ENCODE data around the gene OSBPL6.

Gene OSBPL6

DNA sequence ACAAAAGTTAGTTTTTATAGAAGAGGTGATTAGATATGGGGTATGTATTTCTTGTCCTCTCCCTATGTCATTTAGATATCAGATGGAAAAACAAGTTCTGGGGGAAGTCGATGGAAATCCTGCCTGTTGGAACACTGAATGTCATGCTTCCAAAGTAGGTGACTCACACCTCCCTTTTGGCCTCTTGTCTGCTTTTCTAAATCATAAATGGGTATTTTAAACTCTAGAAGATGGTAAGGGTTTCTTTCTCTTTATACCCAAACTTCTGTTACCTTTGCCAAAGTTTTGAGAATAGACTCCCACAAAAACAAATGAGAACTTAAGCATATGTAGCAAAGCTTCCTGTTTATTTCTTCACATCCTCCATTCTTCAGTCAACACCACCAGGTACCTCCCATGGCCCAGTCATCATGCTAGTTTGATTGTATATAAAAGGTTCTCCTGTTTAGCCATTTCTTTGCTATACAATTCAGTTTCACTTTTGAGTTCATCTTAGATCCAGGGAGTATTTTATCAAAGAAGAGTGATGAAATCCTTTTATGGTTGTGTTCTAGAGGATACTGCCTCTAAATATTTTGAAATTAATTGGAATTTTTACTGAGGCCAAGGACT, 192.8 kb downstream of the OSBPL6 start:
- no peak overlapping the region for H3K4me3 Mint-ChIP-seq
- DNase-seq: no peak
- H3K27ac Mint-ChIP-seq: no peak overlapping the region
- H3K27me3 Mint-ChIP-seq (ENCODE audit: low read depth, poor library complexity): no peaks in the 10 kb centered on the region
- TF ChIP-seq, protein P1, sequence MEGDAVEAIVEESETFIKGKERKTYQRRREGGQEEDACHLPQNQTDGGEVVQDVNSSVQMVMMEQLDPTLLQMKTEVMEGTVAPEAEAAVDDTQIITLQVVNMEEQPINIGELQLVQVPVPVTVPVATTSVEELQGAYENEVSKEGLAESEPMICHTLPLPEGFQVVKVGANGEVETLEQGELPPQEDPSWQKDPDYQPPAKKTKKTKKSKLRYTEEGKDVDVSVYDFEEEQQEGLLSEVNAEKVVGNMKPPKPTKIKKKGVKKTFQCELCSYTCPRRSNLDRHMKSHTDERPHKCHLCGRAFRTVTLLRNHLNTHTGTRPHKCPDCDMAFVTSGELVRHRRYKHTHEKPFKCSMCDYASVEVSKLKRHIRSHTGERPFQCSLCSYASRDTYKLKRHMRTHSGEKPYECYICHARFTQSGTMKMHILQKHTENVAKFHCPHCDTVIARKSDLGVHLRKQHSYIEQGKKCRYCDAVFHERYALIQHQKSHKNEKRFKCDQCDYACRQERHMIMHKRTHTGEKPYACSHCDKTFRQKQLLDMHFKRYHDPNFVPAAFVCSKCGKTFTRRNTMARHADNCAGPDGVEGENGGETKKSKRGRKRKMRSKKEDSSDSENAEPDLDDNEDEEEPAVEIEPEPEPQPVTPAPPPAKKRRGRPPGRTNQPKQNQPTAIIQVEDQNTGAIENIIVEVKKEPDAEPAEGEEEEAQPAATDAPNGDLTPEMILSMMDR (IDR thresholded peaks at IDR 0.05): no peak
- no peaks in the 10 kb centered on the region for H3K9me3 Mint-ChIP-seq
- peaks cover 5% of the 10 kb centered on the region for H3K4me1 Mint-ChIP-seq
- H3K36me3 Mint-ChIP-seq (ENCODE audit: low read depth): peaks cover 43% of the 10 kb centered on the region

DNA sequence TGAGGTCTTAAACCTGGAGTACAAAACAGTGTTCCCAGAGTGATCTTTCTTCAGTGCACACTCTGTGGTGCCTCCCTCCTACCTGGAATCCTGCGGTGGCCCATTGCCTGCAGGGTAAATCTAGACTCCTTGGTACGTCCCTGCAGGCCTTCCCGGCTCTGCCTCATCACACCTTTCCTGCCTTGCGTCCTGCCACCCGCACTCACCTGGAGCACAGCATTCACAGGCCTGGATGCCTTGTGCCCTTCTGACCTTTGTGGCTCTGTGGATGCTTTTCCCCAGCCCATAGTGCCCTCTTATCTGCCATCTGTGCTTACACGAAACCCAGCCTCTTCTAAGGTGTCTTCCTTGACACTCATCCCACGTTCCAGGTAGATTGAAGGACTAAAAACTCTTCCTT, 194.0 kb downstream of the OSBPL6 start:
- Mint-ChIP-seq H3K4me3 (no peak overlapping the region), H3K9me3 (no peaks in the 10 kb centered on the region), H3K27me3 (ENCODE audit: low read depth, poor library complexity) (no peaks in the 10 kb centered on the region), H3K27ac (no peak overlapping the region), H3K4me1 (peaks cover 5% of the 10 kb centered on the region), H3K36me3 (ENCODE audit: low read depth) (peaks cover 39% of the 10 kb centered on the region)
- TF ChIP-seq, protein P1 (IDR thresholded peaks at IDR 0.05): no peak
- DNase-seq: no peak

DNA sequence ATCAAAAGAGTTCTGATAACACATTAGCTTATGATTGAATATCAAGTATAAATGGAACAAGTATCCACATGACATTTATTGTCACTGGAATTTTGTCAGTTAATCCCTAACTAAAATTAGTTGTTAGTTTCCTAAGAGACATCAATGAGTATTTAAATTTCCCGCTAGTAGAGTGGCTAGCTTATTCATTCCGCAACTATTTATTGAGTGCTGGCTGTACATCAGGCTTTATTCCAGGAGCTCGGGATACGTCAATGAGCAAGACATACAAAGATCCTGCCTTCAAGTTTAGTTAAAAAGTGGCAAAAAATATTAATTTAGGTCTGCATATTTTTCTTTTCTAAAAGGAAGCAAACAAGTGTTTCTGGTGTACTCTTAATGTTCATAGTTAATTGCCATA, 197.4 kb downstream of the OSBPL6 start:
- TF ChIP-seq, protein P1 (IDR thresholded peaks at IDR 0.05): no peak
- DNase-seq: no peak
- Mint-ChIP-seq H3K27ac (no peak overlapping the region), H3K4me3 (no peak overlapping the region), H3K4me1 (peaks cover 12% of the 10 kb centered on the region), H3K36me3 (ENCODE audit: low read depth) (peaks cover 30% of the 10 kb centered on the region), H3K9me3 (no peaks in the 10 kb centered on the region), H3K27me3 (ENCODE audit: low read depth, poor library complexity) (no peaks in the 10 kb centered on the region)

DNA sequence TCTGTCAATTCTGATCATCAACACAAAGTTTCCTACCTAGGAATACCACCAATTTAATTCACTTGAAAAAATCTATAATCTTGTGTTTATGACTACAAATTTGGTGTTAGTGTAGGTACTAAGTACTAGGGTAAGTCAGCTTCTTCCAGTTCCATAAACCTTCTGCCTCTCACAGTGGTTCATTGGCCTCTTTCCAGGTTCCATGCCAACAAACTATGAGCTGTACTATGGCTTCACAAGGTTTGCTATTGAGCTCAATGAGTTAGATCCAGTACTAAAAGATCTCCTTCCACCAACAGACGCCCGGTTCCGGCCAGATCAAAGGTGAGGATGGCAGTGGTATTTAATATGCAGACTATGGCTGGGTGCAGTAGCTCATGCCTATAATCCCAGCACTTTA, 197.9 kb downstream of the OSBPL6 start:
- H3K27me3 Mint-ChIP-seq (ENCODE audit: low read depth, poor library complexity): no peaks in the 10 kb centered on the region
- H3K27ac Mint-ChIP-seq: no peak overlapping the region
- peaks cover 26% of the 10 kb centered on the region for H3K36me3 Mint-ChIP-seq (ENCODE audit: low read depth)
- no peak overlapping the region for H3K4me3 Mint-ChIP-seq
- no peak for DNase-seq
- TF ChIP-seq, protein P1 (IDR thresholded peaks at IDR 0.05): no peak
- H3K4me1 Mint-ChIP-seq: peaks cover 14% of the 10 kb centered on the region
- H3K9me3 Mint-ChIP-seq: no peaks in the 10 kb centered on the region

DNA sequence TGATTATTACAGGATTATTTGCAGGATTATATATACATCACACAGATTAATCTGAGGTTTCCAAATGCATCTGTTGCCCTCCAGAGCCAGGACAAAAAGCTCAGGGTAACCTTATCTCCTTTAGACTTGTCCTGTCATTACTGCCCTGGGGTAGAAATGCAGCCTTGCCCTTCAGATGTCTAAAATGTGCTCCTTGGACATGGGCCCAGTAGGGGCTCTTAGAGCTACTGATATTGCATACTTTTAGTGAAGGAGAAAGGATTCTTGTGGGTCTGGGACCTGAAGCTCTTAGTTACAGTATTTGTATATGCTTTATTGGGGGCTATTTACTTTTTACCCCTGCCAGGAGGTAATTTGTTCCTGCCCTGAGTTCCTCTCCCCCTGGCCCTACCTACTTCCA, 200.5 kb downstream of the OSBPL6 start:
- Mint-ChIP-seq H3K27me3 (ENCODE audit: low read depth, poor library complexity) (no peaks in the 10 kb centered on the region), H3K4me1 (peaks cover 12% of the 10 kb centered on the region), H3K9me3 (no peaks in the 10 kb centered on the region), H3K27ac (no peak overlapping the region), H3K36me3 (ENCODE audit: low read depth) (peaks cover 9% of the 10 kb centered on the region), H3K4me3 (no peak overlapping the region)
- TF ChIP-seq, protein P1 (IDR thresholded peaks at IDR 0.05): no peak
- no peak for DNase-seq

DNA sequence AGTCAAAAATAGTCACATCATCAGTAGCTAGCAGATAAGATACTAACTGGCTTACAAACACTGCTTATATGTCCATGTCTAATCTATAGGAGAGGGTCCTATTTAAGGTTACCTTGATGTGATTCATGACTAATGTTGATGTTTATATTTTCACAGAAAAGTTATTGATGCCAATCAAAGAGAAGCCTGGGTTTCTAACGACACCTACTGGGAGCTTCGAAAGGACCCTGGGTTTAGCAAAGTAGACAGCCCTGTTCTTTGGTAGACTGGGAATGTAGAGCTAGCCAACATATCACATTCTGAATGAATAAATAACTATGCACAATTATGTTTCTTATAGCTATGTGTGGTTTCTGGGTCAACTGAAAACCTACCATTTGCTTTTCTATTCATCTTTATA, 201.0 kb downstream of the OSBPL6 start:
- Mint-ChIP-seq H3K4me3 (no peak overlapping the region), H3K36me3 (ENCODE audit: low read depth) (peaks cover 6% of the 10 kb centered on the region)

More for the DNA sequence above, 201.0 kb downstream of the OSBPL6 start:
- Mint-ChIP-seq H3K9me3 (no peaks in the 10 kb centered on the region), H3K27ac (no peak overlapping the region), H3K4me1 (peaks cover 12% of the 10 kb centered on the region), H3K27me3 (ENCODE audit: low read depth, poor library complexity) (no peaks in the 10 kb centered on the region)
- TF ChIP-seq, protein P1 (IDR thresholded peaks at IDR 0.05): no peak
- no peak for DNase-seq
